ENCODE results near the gene NCAM1.

NCAM1 gene

GRCh38 chr11:113317339-113317738 lies 356.1 kb downstream of the NCAM1 start:
- DNase-seq, result peak; percentile 49

GRCh38 chr11:113319085-113319484 lies 357.9 kb downstream of the NCAM1 start:
- no peak for DNase-seq

- no peak for DNase-seq
Measured at GRCh38 chr11:113322158-113322557, 360.9 kb downstream of the NCAM1 start.

GRCh38 chr11:113324250-113324649 lies 363.0 kb downstream of the NCAM1 start:
- no peak for DNase-seq
